B cell (primary cell): Measurements from ENCODE around the gene TRIM15. TPM values are rescaled to one million over a fixed set of nuclear protein-coding genes. Genes with fewer than 3 reads are reported as not detected.

Source experiments
- ATAC-seq: fragments of 200-7000 bp; cut with Tn5 transposase; one replicate; pipeline ENCODE4 v1.10.0; 2021; ENCODE audit warnings: low read depth, mild to moderate bottlenecking, moderate number of reproducible peaks, moderate library complexity
- CTCF ChIA-PET: fragments of 350-600 bp; sonication (Branson Sonifier 250); formaldehyde crosslinking; loops from one replicate; lab custom pipeline; 2021; ENCODE audit warnings: antibody characterized with exemption, inconsistent platforms; lab: Charles Lee
- POLR2A ChIA-PET: fragments of 350-600 bp; sonication (Branson Sonifier 250); formaldehyde crosslinking; loops from one replicate; lab custom pipeline; 2021; ENCODE audit warnings: antibody characterized with exemption; lab: Charles Lee
- DNase-seq: peaks from one replicate; pipeline ENCODE4 v3.0.0; 2013
- H2AFZ ChIP-seq: 2 replicates; pipeline ENCODE4 v1.6.1; 2012; ENCODE audit warnings: mild to moderate bottlenecking, low read depth, low read length; ENCODE audit not compliant: insufficient read depth, poor library complexity, severe bottlenecking
- H3K27ac ChIP-seq, 2 donors: 1 replicate in 1 of 2; 2 replicates in 1 of 2; pipeline ENCODE4 v1.5.1; 2012 to 2013; ENCODE audit warnings: low read length in 2 of 2, mild to moderate bottlenecking in 2 of 2, moderate library complexity in 1 of 2
- H3K27me3 ChIP-seq, 4 experiments: fragments of 200-600 bp in 1 of 4; sonication (generic) in 1 of 4; replicated peaks in 1 of 4; 1 replicate in 2 of 4; 2 replicates in 2 of 4; pipeline versions ENCODE4 v1.6.1 to v1.7.0; 2013 to 2016; ENCODE audit warnings: low read length in 3 of 4, mild to moderate bottlenecking in 2 of 4, mixed read lengths in 1 of 4, moderate library complexity in 1 of 4; ENCODE audit not compliant: insufficient read depth in 4 of 4, control insufficient read depth in 3 of 4; ENCODE audit errors: control extremely low read depth in 1 of 4
- H3K36me3 ChIP-seq, 2 experiments: replicated peaks in 1 of 2; 1 replicate in 1 of 2; 2 replicates in 1 of 2; pipeline versions ENCODE4 v1.6.1 to v1.7.1; 2013; ENCODE audit warnings: low read length in 1 of 2; ENCODE audit not compliant: insufficient read depth in 2 of 2, control insufficient read depth in 1 of 2; ENCODE audit errors: control extremely low read depth in 1 of 2, extremely low read depth in 1 of 2
- H3K4me1 ChIP-seq, 2 donors: fragments of 200-600 bp in 1 of 2; sonication (generic) in 1 of 2; 1 replicate in 1 of 2; 2 replicates in 1 of 2; pipeline versions ENCODE4 v1.5.1 to v1.6.1; 2013 to 2017; ENCODE audit warnings: low read length in 2 of 2; ENCODE audit not compliant: control insufficient read depth in 2 of 2, insufficient read depth in 2 of 2
- H3K4me2 ChIP-seq: replicated peaks from 2 replicates; pipeline ENCODE3; 2012; ENCODE audit warnings: mild to moderate bottlenecking, low read depth, low read length; ENCODE audit not compliant: poor library complexity, severe bottlenecking
- H3K4me3 ChIP-seq, 5 experiments: fragments of 200-600 bp in 1 of 5; sonication (generic) in 1 of 5; 1 replicate in 3 of 5; 2 replicates in 2 of 5; pipeline versions ENCODE4 v1.5.1 to v1.7.0; 2011 to 2016; ENCODE audit warnings: low read length in 4 of 5, mild to moderate bottlenecking in 4 of 5, low read depth in 2 of 5, control low read depth in 1 of 5, moderate library complexity in 1 of 5; ENCODE audit not compliant: insufficient read depth in 1 of 5; ENCODE audit errors: control extremely low read depth in 1 of 5, extremely low read depth in 1 of 5
- H3K79me2 ChIP-seq: fragments of 200-600 bp; sonication (generic); one replicate; pipeline ENCODE4 v1.6.0; 2016; ENCODE audit warnings: low read length; ENCODE audit not compliant: control insufficient read depth, insufficient read depth
- H3K9ac ChIP-seq: fragments of 200-600 bp; sonication (generic); 2 replicates; pipeline ENCODE4 v1.6.1; 2017; ENCODE audit warnings: mild to moderate bottlenecking, low read length, moderate library complexity
- H3K9me3 ChIP-seq, 3 donors: one replicate each; pipeline versions ENCODE4 v1.6.1 to v1.7.1; 2013; ENCODE audit warnings: low read length in 2 of 3; ENCODE audit not compliant: control insufficient read depth in 2 of 3, insufficient read depth in 1 of 3; ENCODE audit errors: control extremely low read depth in 1 of 3
- H4K20me1 ChIP-seq: 2 replicates; pipeline ENCODE4 v1.6.0; 2012; ENCODE audit warnings: mild to moderate bottlenecking, low read length; ENCODE audit not compliant: insufficient read depth, control insufficient read depth, poor library complexity, severe bottlenecking
- H3K27ac Mint-ChIP-seq: one replicate; pipeline ENCODE4 v1.8.0; 2021; ENCODE audit warnings: mixed read lengths
- H3K27me3 Mint-ChIP-seq: one replicate; pipeline ENCODE4 v1.8.0; 2021; ENCODE audit warnings: mixed read lengths
- H3K4me1 Mint-ChIP-seq: one replicate; pipeline ENCODE4 v1.8.0; 2021; ENCODE audit warnings: mixed read lengths
- H3K4me3 Mint-ChIP-seq: one replicate; pipeline ENCODE4 v1.8.0; 2021; ENCODE audit warnings: mixed read lengths
- H3K9me3 Mint-ChIP-seq: one replicate; pipeline ENCODE4 v1.8.0; 2022; ENCODE audit warnings: mixed read lengths; ENCODE audit not compliant: insufficient read depth
- EZH2 ChIP-seq: IDR thresholded peaks from 2 replicates; pipeline ENCODE4 v1.6.1; 2012; ENCODE audit warnings: borderline replicate concordance, low read depth, mild to moderate bottlenecking, moderate library complexity, low read length; ENCODE audit not compliant: insufficient read depth, poor library complexity, severe bottlenecking
- WGBS: methylation state at CpG from one replicate; pipeline ENCODE4 v1.1.5; 2013; ENCODE audit warnings: missing lambda C conversion rate; ENCODE audit not compliant: insufficient coverage; 5-methylcytosine and 5-hydroxymethylcytosine counted together
- intact Hi-C: fragments of 100-400 bp; cut with micrococcal nuclease; formaldehyde crosslinking; loops from one replicate; pipeline ENCODE4 v1.10.0; 2022
- polyA plus RNA-seq: library from polyadenylated mRNA; depleted of rRNA; stranded (reverse); fragments of >200 nt; gene quantifications from 2 replicates; pipeline ENCODE4 v1.2.3, GENCODE V29; 2012
- total RNA-seq, 2 donors: library from RNA; stranded (reverse); fragments of 120-200 nt in 1 of 2; gene quantifications; 1 replicate in 1 of 2; 2 replicates in 1 of 2; pipeline versions ENCODE4 v1.2.3 to v1.2.4, GENCODE V29; 2013 to 2022
- TF ChIP-seq, protein P1 (sequence below): fragments of 200-600 bp; IDR thresholded peaks from one replicate; pipeline ENCODE4 v1.8.0; 2022; ENCODE audit warnings: antibody characterized with exemption, mild to moderate bottlenecking

TRIM15 gene
- total and polyA plus RNA-seq, 2 donors (not counting 1 experiment from before 2014, with no cell fraction given): not detected

DNA sequence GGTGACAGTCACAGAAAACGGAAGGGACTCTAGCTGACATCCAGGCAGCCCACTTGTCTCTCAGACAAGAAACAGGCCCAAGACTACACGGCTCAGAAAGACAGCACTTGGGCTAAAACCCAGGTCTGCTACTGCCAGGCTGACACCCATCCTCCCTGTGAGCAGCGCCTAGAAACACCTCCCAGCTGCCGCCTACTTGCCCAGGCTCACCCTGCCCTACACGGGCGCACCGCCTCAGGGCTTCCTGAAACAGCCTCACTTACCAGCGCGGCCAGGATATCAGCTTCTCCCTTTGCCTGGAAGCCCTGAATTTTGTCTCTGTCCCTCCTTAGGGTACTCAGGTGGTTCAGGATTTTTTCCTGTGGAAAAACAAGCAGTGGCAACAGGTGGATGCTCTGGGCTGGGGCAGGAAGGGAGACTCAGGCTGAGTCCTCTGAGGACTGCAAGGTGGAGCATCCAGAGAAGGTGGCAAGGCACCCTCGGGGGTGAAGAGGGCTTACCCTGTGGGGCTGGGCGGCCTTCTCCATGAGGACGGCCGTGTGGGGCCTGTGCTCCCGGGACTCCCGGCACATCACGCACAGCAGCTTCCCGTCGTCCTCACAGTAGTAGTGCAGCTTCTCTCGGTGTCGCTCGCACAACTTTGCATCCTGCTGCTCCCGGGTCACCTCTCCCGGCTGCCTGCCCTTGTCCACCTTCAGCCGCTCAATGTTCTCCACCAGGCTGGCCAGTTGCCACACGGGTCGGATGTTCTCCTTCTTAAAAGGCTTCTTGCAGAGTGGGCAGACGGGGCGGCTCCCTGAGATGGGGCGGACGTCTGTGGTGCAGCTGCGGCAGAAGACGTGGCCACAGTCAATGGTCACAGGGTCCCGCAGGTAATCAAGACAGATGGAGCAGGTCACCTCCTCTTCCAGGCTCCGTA lies 35.1 kb downstream of the TRIM15 start:
- WGBS: 96% methylated on average over 32 of the region's 34 CpGs
- no peaks in the 10 kb centered on the region for H3K27me3 ChIP-seq
- H3K36me3 ChIP-seq: peaks cover 0 to 73% of the 10 kb centered on the region in 2 experiments
- TF ChIP-seq EZH2: no peak
- TF ChIP-seq, protein P1, sequence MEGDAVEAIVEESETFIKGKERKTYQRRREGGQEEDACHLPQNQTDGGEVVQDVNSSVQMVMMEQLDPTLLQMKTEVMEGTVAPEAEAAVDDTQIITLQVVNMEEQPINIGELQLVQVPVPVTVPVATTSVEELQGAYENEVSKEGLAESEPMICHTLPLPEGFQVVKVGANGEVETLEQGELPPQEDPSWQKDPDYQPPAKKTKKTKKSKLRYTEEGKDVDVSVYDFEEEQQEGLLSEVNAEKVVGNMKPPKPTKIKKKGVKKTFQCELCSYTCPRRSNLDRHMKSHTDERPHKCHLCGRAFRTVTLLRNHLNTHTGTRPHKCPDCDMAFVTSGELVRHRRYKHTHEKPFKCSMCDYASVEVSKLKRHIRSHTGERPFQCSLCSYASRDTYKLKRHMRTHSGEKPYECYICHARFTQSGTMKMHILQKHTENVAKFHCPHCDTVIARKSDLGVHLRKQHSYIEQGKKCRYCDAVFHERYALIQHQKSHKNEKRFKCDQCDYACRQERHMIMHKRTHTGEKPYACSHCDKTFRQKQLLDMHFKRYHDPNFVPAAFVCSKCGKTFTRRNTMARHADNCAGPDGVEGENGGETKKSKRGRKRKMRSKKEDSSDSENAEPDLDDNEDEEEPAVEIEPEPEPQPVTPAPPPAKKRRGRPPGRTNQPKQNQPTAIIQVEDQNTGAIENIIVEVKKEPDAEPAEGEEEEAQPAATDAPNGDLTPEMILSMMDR: no peak
- Mint-ChIP-seq H3K9me3 (no peaks in the 10 kb centered on the region), H3K4me1 (peaks cover 28% of the 10 kb centered on the region), H3K4me3 (no peak overlapping the region), H3K27me3 (no peaks in the 10 kb centered on the region), H3K27ac (no peak overlapping the region)
- intact Hi-C loops: no loop called here
- H3K27ac ChIP-seq: peak overlapping the region in 1 of 2 donors; percentile 9
- H3K4me3 ChIP-seq: no peak overlapping the region
- ChIA-PET CTCF (no interaction called here), POLR2A (no interaction called here)
- H3K9me3 ChIP-seq: no peaks in the 10 kb centered on the region
- H3K4me1 ChIP-seq: peaks cover 23 to 27% of the 10 kb centered on the region in 2 donors
- no peak for ATAC-seq
- DNase-seq: no peak
- H3K79me2 ChIP-seq: peaks cover 59% of the 10 kb centered on the region
- no peak overlapping the region for H3K9ac ChIP-seq
- H2AFZ ChIP-seq: no peak overlapping the region
- peaks cover 62% of the 10 kb centered on the region for H4K20me1 ChIP-seq
- H3K4me2 ChIP-seq: no peak overlapping the region
